ENCODE data around the gene CCL15.

The CCL15 gene

DNA sequence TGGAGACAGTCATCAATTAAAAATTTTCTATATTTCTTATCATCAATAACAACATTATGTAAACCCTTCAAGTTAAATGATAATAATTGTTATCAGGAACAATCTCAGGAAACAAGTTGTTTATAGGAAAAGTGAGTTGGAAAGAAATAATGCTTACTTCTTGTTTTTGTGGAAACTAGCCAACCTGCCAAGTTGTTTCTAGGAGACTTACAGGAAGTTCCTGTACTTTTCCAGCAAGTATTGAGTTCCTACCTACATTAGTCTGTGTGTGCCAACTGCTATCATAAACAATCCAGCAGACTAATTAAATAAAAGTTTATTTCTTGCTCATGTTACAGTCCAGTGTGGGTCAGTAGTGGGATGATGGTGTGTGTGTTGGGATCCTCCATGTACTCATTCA lies 13.2 kb downstream of the CCL15 start:
- DNase-seq, result no peak

DNA sequence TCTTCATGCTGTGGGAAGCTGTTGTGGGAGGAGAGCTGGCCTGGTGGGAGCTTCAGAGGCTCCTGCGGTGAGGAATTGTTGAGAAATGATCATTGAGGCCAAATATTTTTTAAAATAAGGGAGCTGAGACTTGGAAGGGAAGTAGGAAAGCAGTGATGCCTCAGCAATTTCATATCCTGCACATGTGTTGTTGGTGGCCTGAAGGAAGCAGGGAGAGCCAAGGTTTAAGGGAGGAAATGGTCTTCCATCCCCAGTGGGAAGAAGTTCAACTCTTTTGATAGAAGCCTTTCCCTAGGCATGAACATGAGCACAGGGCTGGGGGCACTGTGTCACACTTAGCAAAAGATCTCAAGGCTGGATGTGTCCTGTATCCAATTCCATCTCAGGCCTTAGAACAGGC lies 14.7 kb downstream of the CCL15 start, which contains the start of gene CCL14:
Gene CCL14 (minus strand): TSS at position 87 of the 400 bp plus-strand sequence. CDS start 80 bp downstream, at position 7.
- no peak for DNase-seq

DNA sequence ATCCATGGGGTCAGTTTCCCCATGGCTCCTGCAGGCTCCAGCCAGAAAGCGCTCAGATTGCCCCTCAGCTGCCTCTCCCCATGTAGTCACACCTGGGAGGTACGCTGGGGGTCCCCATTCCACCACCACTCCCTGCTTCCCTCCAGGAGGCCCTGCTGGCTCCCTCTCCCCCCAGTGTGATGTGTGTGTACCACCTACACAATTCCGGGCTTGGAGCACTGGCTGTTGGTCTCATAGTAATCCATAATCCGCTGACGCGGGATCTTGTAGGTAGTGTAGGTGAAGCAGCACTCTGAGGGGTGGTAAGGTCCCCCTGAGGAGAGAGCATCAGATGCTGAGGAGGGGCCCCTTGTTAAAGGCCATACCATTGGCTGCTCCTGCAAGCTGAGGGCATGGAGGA lies 17.2 kb downstream of the CCL15 start:
- no peak for DNase-seq

DNA sequence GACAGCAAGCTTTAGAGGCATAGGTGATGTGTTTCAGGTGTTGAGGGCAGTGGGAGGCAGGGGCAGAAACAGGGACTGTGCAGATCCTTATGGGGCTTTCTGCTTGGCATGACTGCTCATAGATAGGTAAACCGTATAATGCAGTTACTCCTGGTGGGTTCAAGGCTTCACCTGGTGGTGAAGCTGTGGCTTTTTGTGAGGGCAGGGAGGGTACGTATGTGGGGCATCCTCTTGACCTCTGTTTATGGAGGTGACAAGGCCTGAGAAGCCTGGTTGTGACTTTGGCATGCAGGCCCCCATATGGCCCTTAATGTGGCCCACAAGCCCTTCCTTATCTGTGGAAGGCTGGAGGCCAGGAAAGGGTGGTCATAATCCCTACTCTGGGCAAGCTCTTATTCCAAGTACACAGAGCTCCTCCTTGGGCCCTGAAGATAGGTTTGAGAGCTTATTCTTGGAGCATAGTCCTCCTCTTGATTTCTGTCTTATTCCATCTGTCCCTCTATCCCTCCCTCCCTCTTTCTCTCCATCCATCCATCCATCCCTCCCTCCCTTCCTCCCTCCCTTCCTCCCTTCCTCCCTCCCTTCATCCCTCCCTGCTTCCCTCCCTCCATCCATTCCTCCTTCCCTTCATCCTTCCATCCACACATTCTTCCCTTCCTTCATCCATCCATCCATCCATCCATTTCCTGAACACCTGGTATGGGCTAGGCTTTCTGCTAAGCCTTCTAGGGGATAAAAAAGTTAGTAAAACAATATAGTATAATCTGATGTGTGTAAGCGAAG lies 18.8 kb downstream of the CCL15 start:
- DNase-seq, result no peak

DNA sequence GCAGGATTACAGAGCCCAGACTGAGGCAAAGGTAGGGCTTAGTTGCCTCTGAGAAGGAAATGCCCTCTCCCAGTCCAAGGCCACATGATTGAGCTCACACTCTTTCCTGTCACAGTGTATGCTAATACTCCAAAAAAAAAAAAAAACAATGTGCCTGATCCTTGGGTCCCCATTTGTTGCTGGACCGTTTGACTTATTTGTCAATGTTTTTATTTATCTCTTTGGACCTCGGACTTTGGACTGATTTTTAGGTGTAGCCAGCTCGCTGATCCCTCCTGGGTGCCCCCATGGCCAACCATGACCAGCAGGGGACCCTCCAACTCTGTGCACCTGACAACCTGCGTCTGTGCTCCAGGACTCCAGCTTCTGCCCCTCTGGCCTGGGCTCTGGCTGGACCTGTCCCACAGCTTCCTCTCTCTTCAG lies 19.4 kb downstream of the CCL15 start:
- DNase-seq, result no peak

DNA sequence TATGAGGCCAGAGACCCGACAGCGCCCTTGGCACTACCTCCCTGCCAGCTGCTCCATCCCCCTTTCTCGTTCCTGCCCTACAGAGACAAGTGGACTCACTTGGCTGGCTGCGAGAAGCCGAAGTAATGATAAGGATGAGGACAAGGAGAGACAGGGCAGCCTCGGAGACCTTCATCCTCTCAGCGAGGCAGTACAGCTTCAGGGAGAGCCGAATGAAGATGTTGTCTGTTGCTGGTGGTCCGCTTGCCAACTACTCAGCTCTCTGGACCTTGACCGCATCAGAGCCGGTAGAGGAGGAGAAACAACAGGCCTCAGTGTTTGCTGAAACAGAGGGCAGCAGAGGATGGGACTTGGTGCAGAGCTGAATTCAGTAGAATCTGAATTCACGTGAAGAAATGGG lies 20.1 kb downstream of the CCL15 start, which contains the start of gene CCL16:
Gene CCL16 (minus strand): TSS at position 252 of the 400 bp plus-strand sequence. CDS start 77 bp downstream, at position 175.
- DNase-seq, result no peak

DNA sequence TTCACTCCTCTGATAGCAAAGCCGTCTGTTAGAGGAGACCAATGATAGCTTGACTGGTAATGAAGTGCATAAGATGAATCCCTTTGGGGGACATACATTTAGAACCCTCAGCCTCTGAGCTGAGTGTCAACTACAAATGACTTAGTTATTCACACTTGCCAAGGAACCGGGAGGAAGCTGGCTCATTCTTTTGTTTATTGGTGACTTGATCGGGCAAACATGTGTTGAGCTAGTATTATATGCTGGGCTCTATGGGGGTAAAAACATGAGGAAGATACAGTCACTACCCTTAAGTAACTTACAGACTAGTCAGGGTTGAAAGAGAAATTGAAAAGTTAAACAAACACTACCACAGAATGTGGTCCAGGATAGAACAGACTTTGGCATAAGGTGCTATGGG lies 23.0 kb downstream of the CCL15 start:
- DNase-seq, result no peak

DNA sequence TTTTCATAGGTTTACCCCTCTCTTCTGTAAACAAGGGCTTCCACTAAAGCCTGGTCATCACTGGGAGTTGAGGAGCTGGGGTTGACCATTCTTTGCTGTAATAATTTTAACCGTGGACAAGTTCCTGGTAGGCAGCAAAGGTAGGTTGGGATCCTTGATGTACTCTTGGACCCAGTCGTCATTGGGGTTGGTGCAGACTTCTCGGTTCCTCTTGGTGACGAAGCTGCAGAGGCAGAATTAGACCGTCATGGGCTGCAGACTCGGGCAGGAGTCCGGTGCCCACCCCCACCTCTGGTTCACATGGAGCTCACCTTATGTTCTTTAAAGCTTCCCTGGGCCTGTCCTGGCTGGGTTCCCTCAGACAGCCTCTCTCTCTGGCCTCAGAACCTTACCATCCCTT lies 23.8 kb downstream of the CCL15 start:
- DNase-seq, result no peak

DNA sequence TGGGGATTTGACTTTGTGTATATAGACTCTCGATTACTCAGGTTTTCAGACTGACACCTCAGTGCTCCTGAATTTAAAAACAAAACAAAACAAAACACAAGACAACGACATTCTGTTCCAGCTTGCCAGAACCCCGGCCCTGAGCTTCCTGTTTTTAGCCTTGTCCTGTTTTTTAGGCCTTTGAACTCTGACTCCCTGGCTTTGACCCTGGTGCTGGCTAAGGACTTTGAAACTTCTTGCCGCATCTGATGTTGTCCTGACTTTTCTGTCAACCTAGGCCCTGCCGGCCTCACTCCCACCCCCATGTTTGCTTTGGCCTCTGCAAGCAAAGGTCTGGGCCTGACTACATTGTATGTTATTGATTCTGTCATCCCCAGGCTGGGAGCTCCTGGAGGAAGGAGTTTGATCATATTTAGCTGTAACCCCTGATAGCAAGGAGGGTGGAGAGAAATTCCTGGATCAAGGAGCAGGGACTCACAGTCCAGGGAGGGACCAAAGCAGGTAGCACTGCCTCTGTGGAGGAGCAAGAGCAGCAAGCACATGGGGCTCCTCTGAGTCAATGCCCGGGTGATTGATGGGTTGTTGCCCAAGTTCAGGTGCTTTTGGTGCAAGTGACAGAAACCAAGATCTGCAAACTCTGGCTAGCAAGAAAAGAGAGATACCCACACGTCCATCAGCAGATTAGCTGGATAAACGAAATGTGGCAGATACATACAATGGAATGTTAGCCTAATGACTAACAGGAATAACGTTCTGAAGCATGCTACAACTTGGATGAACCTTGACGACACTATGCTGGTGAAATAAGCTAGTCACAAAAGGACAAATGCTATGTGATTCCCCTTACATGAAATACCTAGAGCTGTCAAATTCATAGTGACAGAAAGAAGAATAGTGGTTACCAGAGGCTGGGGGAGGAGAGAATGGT lies 27.8 kb downstream of the CCL15 start:
- no peak for DNase-seq

DNA sequence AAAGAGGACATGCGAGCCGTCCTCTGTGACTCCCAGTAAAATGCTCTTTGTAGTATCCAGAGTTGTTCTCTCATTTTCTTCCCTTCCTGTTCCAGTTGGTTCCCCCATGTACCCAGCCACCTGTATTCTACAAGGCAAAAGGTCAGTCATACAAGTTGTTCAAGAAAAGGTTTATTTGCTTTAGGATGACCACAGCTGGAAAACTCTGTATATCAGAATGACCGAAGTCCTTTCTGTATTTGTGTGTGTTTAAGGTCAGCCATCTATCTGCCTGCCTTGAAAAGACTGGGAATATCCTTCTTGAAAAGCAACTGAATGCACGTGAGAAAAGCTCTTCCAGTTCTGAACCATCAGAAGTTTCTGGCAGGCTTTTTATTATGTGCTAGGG lies 28.4 kb downstream of the CCL15 start:
- no peak for DNase-seq

DNA sequence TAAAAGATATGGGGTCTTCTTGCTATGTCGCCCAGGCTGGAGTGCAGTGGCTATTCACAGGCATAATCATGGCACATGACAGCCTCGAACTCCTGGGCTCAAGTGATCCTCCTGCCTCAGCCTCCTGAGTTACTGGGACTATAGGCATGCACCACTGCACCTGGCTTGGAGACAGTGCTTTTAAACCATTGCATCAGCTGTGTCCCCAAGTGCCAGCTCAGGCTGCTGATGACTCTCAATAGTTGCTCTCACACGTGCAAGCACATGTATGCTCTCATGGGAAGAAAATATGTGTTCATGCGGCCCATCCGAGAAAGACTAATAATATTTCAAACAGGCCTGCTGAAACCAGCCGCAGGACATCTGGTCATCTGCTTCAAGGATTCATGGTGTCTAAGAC lies 28.8 kb downstream of the CCL15 start:
- no peak for DNase-seq

DNA sequence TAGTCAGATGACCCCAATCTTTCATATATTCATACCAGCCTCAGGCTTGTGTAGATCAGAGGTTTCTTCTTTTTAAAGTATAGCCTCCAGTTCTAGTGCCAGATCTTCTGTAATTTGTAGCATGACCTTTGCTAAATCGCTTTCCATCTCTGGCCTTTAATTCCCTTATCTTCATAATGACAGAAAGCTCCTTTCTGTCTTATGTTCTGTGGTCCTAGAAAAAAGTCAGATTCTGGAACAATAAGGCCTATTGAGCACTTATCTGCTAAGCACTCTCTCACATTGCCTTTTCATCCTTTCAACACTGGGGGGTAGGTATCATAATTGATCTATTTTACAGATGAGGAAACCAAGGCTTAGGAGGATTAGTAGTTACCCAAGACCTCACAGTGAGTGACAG lies 29.3 kb downstream of the CCL15 start:
- no peak for DNase-seq

DNA sequence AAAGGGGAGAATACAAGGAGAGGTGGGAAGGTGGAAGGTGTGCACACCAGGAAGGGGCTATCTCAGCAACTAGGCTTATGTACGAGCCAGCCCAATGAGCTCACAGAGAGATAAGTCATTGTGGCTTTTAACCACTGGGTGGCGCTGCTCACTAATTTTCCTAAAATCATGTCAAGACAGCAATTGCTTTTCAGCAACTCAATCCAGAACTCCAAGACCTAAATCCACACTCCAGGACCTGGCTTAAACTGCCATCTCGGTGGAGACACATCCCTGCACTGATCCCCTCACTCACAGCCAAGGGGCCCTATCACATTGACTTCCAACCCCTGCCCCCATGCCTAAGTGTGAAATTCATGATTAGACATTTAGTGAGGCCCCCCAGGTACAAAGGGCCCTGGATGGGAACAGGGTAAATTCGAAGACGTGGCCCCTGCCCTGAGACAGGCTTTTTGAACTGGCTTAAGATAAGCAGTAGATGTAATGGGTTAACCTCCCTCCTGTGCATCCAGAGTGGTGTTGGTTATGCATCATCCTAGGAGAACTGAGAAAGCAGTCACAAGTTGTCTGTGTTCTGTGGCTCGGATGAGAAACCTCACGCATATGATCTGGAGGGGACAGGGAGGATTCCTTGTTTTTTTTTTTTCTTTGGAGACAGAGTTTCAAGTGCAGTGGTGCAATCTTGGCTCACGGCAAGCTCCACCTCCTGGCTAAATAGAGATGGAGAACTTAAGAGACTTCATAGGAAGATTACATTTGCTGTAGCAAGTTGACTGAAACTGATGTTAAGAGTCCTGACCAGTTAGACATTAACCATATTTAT lies 31.6 kb downstream of the CCL15 start:
- peak; percentile 34 for DNase-seq

DNA sequence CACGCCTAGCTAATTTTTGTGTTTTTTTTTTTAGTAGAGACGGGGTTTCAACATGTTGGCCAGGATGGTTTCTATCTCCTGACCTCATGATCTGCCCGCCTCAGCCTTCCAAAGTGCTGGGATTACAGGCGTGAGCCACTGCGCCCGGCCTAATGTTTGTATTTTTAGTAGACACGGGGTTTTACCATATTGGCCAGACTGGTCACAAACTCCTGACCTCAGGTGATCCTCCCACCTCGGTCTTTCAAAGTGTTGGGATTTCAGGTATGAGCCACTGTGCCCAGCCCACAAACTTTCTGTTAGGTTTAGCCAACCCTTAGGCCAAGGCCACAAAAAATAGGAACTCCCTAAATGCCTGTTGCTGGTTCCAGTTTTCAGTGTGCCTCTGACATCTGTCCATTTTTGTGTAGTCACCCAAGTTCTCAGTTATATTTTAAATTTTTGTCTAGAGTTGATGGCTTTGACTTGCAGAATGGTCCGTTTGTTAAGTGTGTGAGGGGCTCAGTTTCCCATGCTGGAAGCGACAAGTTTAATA lies 32.8 kb downstream of the CCL15 start:
- DNase-seq, result no peak

DNA sequence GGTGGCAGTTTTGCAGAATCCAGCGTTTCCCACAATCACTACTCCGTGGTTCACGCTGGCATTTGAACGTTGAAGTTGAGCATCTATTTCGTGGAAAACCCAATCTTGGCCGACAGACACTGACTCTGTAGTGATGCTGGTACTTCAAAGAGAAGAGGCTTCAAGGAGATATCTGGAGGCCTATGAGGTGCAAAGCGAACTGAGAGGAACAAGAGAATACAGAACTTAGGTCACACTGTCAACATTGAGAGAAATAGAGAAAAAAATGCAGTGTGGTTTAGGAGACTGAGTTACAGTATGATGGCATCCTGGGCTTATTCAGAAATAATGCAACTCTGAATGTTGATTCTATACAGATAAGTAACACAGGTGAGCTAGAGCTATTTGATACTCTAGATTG lies 36.1 kb downstream of the CCL15 start:
- no peak for DNase-seq

DNA sequence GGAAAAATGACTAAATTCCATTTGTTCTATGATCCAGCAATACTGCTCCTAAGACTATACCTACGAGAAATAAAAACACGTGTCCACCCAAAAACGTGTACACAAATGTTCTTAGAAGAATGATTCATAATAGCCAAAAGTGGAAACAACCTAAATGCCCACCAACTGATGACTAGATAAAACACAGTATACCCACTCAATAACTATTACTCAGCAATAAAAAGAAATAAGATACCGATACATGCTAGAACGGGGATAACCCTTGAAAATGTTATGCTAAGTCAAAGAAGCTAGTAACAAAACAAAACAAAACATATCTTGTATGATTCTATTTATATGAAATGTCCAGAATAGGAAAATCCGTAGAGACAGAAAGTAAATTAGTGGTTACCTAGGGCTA lies 37.7 kb downstream of the CCL15 start:
- DNase-seq, result no peak

DNA sequence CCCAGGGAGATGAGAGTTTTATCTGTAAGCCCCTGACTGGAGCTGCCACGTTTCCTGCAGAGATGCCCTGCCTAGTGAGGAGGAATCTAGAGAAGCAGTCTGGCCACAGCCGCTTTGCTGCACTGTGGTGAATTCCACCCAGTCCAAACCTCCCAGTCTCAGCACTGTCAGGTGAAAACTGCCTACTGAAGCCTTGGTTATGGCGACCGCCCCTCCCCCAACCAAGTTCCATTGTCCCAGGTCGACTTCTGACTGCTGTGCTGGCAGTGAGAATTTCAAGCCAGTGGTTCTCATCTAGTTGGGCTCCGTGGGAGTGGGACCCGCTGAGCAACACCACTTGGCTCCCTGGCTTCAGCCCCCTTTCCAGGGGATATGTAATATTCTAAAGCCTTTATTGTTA lies 47.6 kb downstream of the CCL15 start:
- no peak for DNase-seq

DNA sequence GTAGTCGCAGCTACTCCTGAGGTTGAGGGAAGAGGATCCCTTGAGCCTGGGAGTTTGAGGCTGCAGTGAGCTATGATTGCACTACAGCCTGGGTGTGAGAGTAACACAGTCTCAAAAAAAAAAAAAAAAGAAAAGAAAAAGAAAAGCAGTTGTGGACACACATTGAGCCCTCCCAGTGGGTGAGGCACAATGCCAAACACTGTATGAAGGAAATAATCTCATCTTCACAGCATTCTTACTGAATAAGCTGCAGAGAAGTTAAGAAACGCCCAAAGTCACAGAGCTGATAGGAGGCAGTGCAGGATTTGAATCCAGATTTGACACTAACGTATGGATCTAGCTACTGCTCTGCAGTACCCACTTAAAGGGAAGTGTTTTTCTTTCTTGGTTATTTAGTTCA lies 52.0 kb downstream of the CCL15 start:
- DNase-seq, result no peak

DNA sequence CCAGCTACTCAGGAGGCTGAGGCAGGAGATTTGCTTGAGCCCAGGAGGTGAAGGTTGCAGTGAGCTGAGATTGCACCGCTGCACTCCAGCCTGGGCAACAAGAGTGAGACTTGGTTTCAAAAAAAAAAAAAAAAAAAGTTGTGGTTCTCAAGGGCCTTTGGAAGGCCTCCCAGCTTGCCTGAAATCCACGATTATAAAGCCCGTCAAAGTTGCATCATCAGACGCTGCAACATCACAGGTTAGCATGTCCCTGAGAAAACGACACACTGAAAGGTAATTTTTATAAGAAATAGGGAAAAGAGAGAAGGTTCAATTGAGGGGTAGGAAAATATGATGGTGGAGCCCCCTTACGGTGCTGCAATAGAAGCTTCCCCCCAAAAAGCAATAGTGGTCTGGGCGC lies 53.3 kb downstream of the CCL15 start:
- no peak for DNase-seq
